Esophagus muscularis mucosa (tissue), 4 donors: ENCODE results near the gene DAO. TPM values are rescaled to one million over a fixed set of nuclear protein-coding genes. Genes with fewer than 3 reads are reported as not detected.

Experiments
- DNase-seq: peaks from one replicate; pipeline ENCODE4 v3.0.0-alpha.2; 2017; ENCODE audit errors: extremely low spot score
- H3K27ac ChIP-seq, 4 donors: fragments of 200-600 bp; sonication (generic); replicated peaks in 1 of 4; 1 replicate in 3 of 4; 2 replicates in 1 of 4; pipeline ENCODE4 v1.5.1; 2016 to 2019; ENCODE audit warnings: mild to moderate bottlenecking in 1 of 4
- H3K27me3 ChIP-seq, 4 donors: fragments of 200-600 bp; sonication (generic); one replicate each; pipeline versions ENCODE4 v1.5.1 to v1.6.0; 2016 to 2019
- H3K36me3 ChIP-seq, 4 donors: fragments of 200-600 bp; sonication (generic); one replicate each; pipeline ENCODE4 v1.5.1; 2016 to 2019
- H3K4me1 ChIP-seq, 4 donors: fragments of 200-600 bp; sonication (generic); one replicate each; pipeline ENCODE4 v1.5.1; 2016 to 2019
- H3K4me3 ChIP-seq, 4 donors: fragments of 200-600 bp; sonication (generic); 1 replicate in 2 of 4; 2 replicates in 2 of 4; pipeline ENCODE4 v1.5.1; 2016 to 2019; ENCODE audit warnings: mild to moderate bottlenecking in 4 of 4, moderate library complexity in 1 of 4
- H3K9me3 ChIP-seq, 4 donors: fragments of 200-600 bp; sonication (generic); 1 replicate in 3 of 4; 2 replicates in 1 of 4; pipeline ENCODE4 v1.5.1; 2016 to 2019
- EP300 ChIP-seq: sonication (generic); formaldehyde crosslinking; IDR thresholded peaks from one replicate; pipeline ENCODE4 v1.6.1; 2017; ENCODE audit warnings: antibody characterized with exemption
- POLR2A ChIP-seq: fragments of 450-650 bp; IDR thresholded peaks from one replicate; pipeline ENCODE4 v1.6.1; 2017; ENCODE audit warnings: antibody characterized with exemption, moderate library complexity, mild to moderate bottlenecking, low read depth
- POLR2AphosphoS5 ChIP-seq, 2 donors: sonication (generic); formaldehyde crosslinking; IDR thresholded peaks; one replicate each; pipeline ENCODE4 v1.6.1; 2017; ENCODE audit warnings: antibody characterized with exemption in 2 of 2
- WGBS: methylation state at CpG from one replicate; pipeline ENCODE4 v1.1.5; 2018; 5-methylcytosine and 5-hydroxymethylcytosine counted together
- intact Hi-C: fragments of 100-400 bp; cut with DNase I; formaldehyde crosslinking; loops from one replicate; pipeline ENCODE4 v1.15.1; 2023
- total RNA-seq, 4 donors: library from RNA; depleted of rRNA; stranded (reverse); fragments of >200 nt; gene quantifications; one replicate each; pipeline versions ENCODE4 v1.1.0 to v1.2.1, GENCODE V29; 2016
- TF ChIP-seq, protein P1 (sequence below), 3 experiments: fragments of 200-600 bp in 2 of 3; fragments of 450-650 bp in 1 of 3; sonication (generic) in 2 of 3; IDR thresholded peaks; one replicate each; pipeline ENCODE4 v1.5.1; 2017 to 2019; ENCODE audit warnings: antibody characterized with exemption in 3 of 3, mild to moderate bottlenecking in 2 of 3, moderate library complexity in 1 of 3

Gene DAO
- total RNA-seq, 4 donors from 2014 or later, result not detected

DNA sequence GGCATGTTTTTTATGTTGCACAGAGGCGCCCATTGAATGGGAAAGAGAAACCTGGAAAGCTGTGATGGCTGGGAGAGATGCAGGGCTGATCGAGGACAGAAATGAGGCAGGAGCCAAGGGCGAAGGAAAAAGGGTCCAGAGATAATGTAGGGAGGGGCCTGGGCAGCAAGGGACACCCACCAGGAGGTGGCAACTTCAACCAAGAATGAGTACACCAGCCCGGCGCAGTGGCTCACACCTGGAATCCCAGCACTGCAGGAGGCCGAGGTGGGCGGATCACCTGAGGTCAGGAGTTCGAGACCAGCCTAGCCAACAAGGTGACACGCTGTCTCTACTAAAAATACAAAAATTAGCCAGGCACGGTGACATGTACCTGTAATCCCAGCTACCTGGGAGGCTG, 26.5 kb upstream of the DAO start:
- Histone ChIP-seq H3K9me3 (no peaks in the 10 kb centered on the region), H3K36me3 (peaks cover 0 to 21% (median 12%) of the 10 kb centered on the region in 4 donors), H3K4me1 (peaks cover 73 to 91% (median 89%) of the 10 kb centered on the region in 4 donors), H3K27me3 (no peaks in the 10 kb centered on the region), H3K4me3 (no peak overlapping the region), H3K27ac (peak overlapping the region; percentile 87 to 96 (median 91))
- whole genome bisulfite sequencing, result 87% methylated on average over 10 of the region's 10 CpGs
- no peak for DNase-seq
- intact Hi-C loops, result loop anchor here (5.0 kb wide), 3 partner anchors 51 to 291 kb away; partner anchors contain the start of genes CORO1C, ISCU and SART3
- TF ChIP-seq, protein P1, sequence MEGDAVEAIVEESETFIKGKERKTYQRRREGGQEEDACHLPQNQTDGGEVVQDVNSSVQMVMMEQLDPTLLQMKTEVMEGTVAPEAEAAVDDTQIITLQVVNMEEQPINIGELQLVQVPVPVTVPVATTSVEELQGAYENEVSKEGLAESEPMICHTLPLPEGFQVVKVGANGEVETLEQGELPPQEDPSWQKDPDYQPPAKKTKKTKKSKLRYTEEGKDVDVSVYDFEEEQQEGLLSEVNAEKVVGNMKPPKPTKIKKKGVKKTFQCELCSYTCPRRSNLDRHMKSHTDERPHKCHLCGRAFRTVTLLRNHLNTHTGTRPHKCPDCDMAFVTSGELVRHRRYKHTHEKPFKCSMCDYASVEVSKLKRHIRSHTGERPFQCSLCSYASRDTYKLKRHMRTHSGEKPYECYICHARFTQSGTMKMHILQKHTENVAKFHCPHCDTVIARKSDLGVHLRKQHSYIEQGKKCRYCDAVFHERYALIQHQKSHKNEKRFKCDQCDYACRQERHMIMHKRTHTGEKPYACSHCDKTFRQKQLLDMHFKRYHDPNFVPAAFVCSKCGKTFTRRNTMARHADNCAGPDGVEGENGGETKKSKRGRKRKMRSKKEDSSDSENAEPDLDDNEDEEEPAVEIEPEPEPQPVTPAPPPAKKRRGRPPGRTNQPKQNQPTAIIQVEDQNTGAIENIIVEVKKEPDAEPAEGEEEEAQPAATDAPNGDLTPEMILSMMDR (IDR thresholded peaks at IDR 0.05), result no peak
- TF ChIP-seq EP300 (no peak), POLR2A (no peak), POLR2AphosphoS5 (IDR thresholded peaks at IDR 0.05) (no peak)

DNA sequence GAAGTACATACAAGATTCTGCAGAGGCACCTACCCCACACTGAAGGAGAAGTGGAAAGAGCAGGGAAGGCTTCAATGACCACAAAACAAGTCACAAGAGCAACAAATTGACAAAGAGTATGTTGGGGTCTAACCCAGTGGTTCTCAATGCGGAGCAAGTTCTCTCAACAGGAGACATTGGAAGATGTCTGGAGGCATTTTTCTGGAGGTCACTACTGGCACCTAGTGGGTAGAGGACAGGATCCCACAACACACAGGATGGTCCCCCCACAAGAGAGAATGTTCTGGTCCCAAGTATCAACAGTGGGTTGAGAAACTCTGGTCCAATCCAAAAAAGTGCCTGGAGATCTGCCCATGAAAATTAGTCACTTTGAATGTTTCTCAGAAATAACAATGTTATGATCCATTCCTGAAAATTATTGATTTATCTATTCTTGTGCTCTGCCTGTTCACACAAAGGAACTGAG, 25.9 kb upstream of the DAO start:
- Histone ChIP-seq H3K27ac (peak overlapping the region; percentile 87 to 96 (median 91)), H3K9me3 (no peaks in the 10 kb centered on the region), H3K27me3 (no peaks in the 10 kb centered on the region), H3K4me1 (peaks cover 73 to 91% (median 90%) of the 10 kb centered on the region in 4 donors), H3K4me3 (peak overlapping the region in 1 of 4 donors; percentile 0), H3K36me3 (peaks cover 0 to 15% (median 6%) of the 10 kb centered on the region in 4 donors)
- intact Hi-C loops, result loop anchor here (5.0 kb wide), 3 partner anchors 52 to 292 kb away; partner anchors contain the start of genes CORO1C, ISCU and SART3
- WGBS, result 50% methylated on average over 1 of the region's 1 CpG
- no peak for DNase-seq
- no peak for TF ChIP-seq EP300
- TF ChIP-seq, protein P1 (IDR thresholded peaks at IDR 0.05), result peak; percentile 48 to 62 (median 57)

DNA sequence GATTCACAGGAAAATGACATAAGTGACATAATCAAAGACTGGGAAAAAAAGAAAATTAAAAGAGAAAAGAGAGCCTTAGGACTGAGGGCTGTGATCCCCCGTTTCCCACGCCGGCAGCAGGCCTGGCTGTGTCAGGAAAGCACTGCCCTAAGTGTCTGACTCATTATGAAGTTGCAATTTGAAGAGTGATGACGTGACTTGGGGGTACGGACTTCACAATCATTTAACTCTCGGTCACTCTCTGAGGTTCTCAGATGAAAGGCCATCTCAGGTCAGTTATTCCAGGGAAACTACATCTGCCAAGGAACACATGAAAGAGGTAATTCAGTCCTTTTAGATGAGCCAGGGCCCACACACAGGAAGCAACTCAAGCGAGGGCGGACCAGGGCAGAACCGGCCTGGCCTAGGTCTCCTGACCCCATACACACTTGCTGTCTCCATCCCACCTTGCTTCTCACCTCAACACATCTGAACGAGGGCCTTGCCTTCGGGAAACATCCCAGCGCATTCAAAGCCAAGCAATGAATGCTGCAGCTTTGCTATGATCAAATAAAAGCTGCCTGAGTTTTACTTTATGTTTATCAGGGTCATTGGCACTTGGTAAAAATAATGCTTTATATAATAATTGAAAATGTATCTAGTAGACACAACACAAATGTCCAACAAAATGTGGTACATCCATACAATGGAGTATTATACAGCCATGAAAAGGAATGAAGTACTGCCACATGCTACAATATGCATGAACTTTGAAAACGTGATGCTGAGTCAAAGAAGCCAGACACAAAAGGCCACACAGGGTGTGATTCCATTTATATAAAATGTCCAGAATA, 25.2 kb upstream of the DAO start:
- peak overlapping the region; percentile 87 to 96 (median 91) for H3K27ac ChIP-seq
- TF ChIP-seq POLR2A (peak; percentile 40), POLR2AphosphoS5 (IDR thresholded peaks at IDR 0.05) (peak; percentile 73 to 87)
- TF ChIP-seq, protein P1 (IDR thresholded peaks at IDR 0.05), result no peak
- H3K9me3 ChIP-seq, result no peaks in the 10 kb centered on the region
- intact Hi-C loops, result loop anchor here (5.0 kb wide), 3 partner anchors 52 to 292 kb away; partner anchors contain the start of genes CORO1C, ISCU and SART3
- no peak for DNase-seq
- no peaks in the 10 kb centered on the region for H3K27me3 ChIP-seq
- H3K4me3 ChIP-seq, result peak overlapping the region in 1 of 4 donors; percentile 0
- H3K36me3 ChIP-seq, result peaks cover 0 to 13% (median 3%) of the 10 kb centered on the region in 4 donors
- peaks cover 67 to 90% (median 89%) of the 10 kb centered on the region in 4 donors for H3K4me1 ChIP-seq
- 48% methylated on average over 13 of the region's 13 CpGs for WGBS

DNA sequence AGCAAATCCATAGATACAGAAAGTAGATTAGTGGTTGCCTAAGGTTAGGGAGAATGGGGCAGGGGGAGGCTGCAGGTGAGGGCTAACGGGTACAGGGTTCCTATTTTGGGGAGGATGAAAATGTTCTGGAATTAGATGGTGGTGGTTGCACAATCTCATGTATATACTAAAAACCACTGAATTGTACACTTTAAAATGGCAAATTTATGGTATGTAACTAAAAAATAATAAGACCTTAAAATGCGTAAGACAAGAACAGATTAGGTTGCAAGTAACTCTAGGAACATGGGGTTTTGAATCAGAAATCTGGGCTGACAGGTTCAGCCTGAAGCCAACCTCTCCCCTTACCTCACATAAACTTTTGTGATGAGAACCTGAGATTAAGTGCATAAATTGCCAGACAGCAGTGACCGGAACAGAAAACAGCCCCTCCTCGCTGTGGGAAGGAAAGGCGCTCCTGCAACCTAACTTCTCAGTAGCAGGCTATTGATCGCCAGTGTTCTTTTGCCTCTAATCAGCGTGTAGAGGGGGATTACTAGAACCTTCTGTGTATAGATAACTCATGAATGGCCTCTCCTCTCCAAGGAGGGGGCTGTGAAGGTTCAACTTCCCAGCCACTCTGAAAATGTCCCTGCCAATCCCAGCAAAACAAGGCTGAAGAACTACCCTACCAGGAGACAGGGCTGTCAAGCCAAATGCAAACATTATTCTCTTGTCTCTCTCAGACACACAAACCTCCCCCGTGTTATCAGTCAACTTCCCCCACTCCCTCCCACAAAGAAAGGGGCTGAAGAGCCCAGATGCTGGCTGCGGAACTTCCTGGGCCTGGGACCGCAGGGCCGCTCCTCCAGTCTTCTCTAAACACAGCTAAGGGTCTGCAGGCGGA, 24.4 kb upstream of the DAO start:
- TF ChIP-seq, protein P1 (IDR thresholded peaks at IDR 0.05), result no peak
- no peak for TF ChIP-seq POLR2A
- DNase-seq, result no peak
- Histone ChIP-seq H3K9me3 (no peaks in the 10 kb centered on the region), H3K36me3 (peaks cover 0 to 13% (median 3%) of the 10 kb centered on the region in 4 donors), H3K27me3 (no peaks in the 10 kb centered on the region), H3K4me3 (peak overlapping the region; percentile 63 to 82 (median 79)), H3K4me1 (peaks cover 67 to 81% (median 81%) of the 10 kb centered on the region in 4 donors), H3K27ac (peak overlapping the region; percentile 87 to 96 (median 91))
- intact Hi-C loops, result loop anchor here (2.0 kb wide), 1 partner anchor 191 kb away; no protein-coding TSS in a partner anchor
- WGBS, result 56% methylated on average over 12 of the region's 12 CpGs
